Activated gamma-delta T cell (primary cell): ENCODE measurements around the gene POC1B.
"Not testable (repeated sequence)": the region's sequence is repeated elsewhere in the genome, so short reads cannot be mapped to it uniquely, and the experiment has no call there.

Source experiments
- DNase-seq: peaks from one replicate; lab custom pipeline; 2025; lab: John Stamatoyannopoulos, UW

The POC1B gene

DNA sequence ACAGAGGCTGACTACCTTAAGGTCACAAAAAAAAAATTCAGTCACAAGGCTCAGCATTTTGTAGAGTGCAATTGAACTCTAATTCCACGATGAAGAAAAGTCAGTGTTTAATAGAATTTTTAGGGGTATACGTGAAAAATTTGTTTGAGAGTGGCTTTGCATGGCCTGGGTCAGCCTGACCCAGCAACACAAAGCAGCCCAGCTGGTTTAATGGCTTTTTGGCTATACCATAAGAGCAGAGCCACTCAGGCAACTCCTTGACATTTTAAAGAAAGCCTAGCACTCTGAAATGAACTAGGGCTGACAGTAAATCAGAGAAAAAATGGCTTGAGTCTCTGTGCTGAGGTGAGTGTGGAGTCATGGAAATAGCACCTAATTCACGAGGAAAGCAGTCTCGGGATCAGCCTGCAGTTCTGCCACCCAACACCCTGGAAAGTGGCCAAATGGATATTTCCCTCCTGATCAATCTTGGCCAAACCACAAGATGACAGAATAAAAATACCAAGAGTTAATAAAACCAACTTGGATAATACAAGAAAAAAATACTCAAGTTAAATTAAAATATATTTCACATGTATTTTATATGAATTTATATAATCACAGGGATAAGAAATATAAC lies 60.8 kb downstream of the POC1B start:
- DNase-seq = no peak

- no peak for DNase-seq
Measured at GRCh38 chr12:89461649-89462612, 63.9 kb downstream of the POC1B start.

DNA sequence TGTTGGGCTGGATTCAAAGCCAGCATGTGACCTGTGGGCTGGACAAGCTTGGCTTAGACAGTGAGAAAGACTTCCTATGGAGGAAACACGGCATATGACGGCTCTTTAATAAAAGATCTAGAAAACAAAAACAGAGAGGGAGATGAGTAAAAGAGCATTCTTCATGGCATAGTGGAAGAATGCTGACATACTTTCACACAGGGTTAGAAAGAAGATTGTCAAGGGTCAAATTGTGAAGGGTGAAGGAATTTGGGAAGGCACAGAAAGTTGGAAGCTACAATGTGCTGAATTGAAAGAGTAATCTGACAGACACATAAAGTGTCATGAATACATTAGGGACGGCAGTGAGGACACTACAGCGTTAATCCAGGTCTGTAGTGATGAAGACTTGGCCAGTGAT lies 64.7 kb downstream of the POC1B start:
- DNase-seq = no peak

GRCh38 chr12:89459279-89459678 lies 66.6 kb downstream of the POC1B start:
- DNase-seq = not testable (repeated sequence)

DNA sequence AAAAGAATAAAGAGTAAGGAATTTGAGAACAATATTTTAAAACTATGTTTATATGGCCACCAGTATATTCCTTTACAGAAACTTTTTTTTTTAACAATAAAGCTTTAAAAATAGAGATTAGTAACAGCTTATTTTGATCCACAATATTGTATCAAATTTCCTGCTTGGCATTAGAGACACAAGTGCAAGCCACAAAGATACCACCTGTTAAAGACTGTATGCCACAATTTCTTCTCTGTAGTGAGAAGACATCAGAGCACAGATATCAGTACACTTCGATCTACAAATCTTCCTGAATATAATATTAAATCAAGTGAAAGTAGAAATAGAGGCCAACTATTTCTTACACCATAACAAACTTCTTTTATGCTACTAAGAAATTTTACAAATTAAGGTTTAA lies 69.3 kb downstream of the POC1B start:
- no peak for DNase-seq

- DNase-seq = no peak
Measured at GRCh38 chr12:89454080-89454848, 71.6 kb downstream of the POC1B start.

- no peak for DNase-seq
Measured at GRCh38 chr12:89453121-89453978, 72.5 kb downstream of the POC1B start.

DNA sequence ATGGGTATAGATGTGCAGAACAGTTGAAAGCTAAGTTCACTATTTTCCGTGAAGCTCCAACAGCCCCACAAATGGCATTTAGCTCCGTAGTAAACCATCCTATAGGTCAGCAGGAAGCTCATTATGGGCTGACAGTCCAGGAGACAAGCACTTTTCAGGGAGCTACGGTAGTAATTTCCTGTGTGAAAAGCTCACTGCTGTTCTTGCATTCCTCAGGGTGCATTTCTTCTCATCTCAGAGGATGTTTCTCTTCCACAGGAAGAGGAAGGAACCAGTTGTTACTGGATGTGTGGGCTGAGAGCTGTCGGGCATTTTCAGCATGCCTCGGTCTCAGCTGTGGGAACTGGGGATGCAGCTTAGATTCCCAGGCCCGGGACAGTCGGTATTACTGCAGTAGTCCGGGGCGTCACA lies 74.0 kb downstream of the POC1B start:
- DNase-seq = no peak

GRCh38 chr12:89450907-89451306 lies 74.9 kb downstream of the POC1B start:
- no peak for DNase-seq

- no peak for DNase-seq
Measured at GRCh38 chr12:89448951-89449371, 76.9 kb downstream of the POC1B start.

DNA sequence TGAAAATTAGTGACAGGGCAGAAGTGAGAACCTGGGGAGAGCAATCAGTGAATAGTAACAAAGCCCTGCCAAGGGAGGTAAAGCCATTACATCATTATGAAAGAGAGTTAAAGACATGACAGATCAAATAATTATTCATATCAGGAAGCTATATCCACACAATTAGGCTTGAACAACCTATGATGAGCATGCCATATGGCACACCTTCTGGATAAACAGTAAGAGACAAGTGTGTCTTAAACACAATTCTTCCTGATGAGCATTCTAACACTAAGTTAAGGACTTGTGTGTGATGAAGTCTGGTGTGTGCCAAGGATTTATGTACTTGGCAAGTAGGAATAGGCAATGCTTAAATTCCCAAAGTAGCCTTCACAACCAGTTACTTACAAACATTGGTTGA lies 77.3 kb downstream of the POC1B start:
- no peak for DNase-seq

GRCh38 chr12:89439941-89440340 lies 85.9 kb downstream of the POC1B start:
- DNase-seq = no peak

GRCh38 chr12:89437231-89437630 lies 88.6 kb downstream of the POC1B start:
- DNase-seq = no peak

- no peak for DNase-seq
Measured at GRCh38 chr12:89436062-89436461, 89.8 kb downstream of the POC1B start.

DNA sequence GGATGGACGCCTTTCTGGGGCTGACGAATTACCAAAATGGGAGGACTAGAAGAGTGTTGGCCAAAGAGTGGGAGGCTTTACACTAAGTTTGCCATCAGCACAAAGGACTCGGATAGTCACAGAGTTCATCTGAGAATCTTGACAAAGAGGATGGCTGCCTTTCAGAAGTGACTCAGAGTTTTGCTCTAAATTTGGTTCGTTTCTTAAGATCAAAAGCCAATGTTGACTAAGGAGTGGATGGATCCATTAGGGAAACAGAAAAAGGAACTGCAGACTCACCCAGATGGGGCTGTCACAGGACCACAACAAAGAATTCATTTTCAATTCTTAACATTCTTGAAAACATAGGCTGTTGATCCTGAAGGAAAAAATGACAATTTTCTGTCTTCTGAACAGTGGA lies 92.2 kb downstream of the POC1B start:
- DNase-seq = no peak

- no peak for DNase-seq
Measured at GRCh38 chr12:89432396-89432795, 93.5 kb downstream of the POC1B start.

- no peak for DNase-seq
Measured at GRCh38 chr12:89429528-89429927, 96.3 kb downstream of the POC1B start.

- DNase-seq = no peak
Measured at GRCh38 chr12:89427508-89428156, 98.2 kb downstream of the POC1B start.

- DNase-seq = no peak
Measured at GRCh38 chr12:89424846-89425245, 101.0 kb downstream of the POC1B start.

- no peak for DNase-seq
Measured at GRCh38 chr12:89424389-89424788, 101.5 kb downstream of the POC1B start.
